Activated CD8-positive, alpha-beta T cell treated with anti-CD3 and anti-CD28 coated beads, Interleukin-2, amount 10 ng/mL, durations not matched to agents 7 days and 5 days (primary cell): ENCODE data around the gene DOCK1. TPM values are rescaled to one million over a fixed set of nuclear protein-coding genes. Genes with fewer than 3 reads are reported as not detected.

Experiments
- ATAC-seq: fragments of 150-1000 bp; cut with Tn5 transposase; one replicate; pipeline ENCODE4 v1.10.0; 2021; ENCODE audit warnings: moderate library complexity
- CTCF ChIA-PET: fragments of 350-600 bp; sonication (Branson Sonifier 250); formaldehyde crosslinking; loops from one replicate; lab custom pipeline; 2021; ENCODE audit warnings: antibody characterized with exemption; lab: Charles Lee
- POLR2A ChIA-PET: fragments of 350-600 bp; sonication (Branson Sonifier 250); formaldehyde crosslinking; loops from one replicate; lab custom pipeline; 2021; ENCODE audit warnings: antibody characterized with exemption; lab: Charles Lee
- DNase-seq: peaks from one replicate; pipeline ENCODE4 v3.0.0-alpha.2; 2020
- H3K27ac Mint-ChIP-seq: one replicate; pipeline ENCODE4 v1.8.0; 2021; ENCODE audit warnings: mild to moderate bottlenecking, mixed read lengths
- H3K27me3 Mint-ChIP-seq: one replicate; pipeline ENCODE4 v1.8.0; 2021; ENCODE audit warnings: low read depth, mixed read lengths
- H3K36me3 Mint-ChIP-seq: one replicate; pipeline ENCODE4 v1.8.0; 2021; ENCODE audit warnings: low read depth, mixed read lengths
- H3K4me1 Mint-ChIP-seq: one replicate; pipeline ENCODE4 v1.8.0; 2021; ENCODE audit warnings: low read depth, mixed read lengths
- H3K4me3 Mint-ChIP-seq: one replicate; pipeline ENCODE4 v1.8.0; 2021; ENCODE audit warnings: mild to moderate bottlenecking, mixed read lengths
- H3K9me3 Mint-ChIP-seq: one replicate; pipeline ENCODE4 v1.8.0; 2022; ENCODE audit warnings: mixed read lengths; ENCODE audit not compliant: insufficient read depth
- total RNA-seq, 2 experiments: library from RNA; stranded (reverse); gene quantifications; one replicate each; pipeline ENCODE4 v1.2.3, GENCODE V29; 2021

The DOCK1 gene
- total RNA-seq, 2 experiments from 2014 or later: not detected

DNA sequence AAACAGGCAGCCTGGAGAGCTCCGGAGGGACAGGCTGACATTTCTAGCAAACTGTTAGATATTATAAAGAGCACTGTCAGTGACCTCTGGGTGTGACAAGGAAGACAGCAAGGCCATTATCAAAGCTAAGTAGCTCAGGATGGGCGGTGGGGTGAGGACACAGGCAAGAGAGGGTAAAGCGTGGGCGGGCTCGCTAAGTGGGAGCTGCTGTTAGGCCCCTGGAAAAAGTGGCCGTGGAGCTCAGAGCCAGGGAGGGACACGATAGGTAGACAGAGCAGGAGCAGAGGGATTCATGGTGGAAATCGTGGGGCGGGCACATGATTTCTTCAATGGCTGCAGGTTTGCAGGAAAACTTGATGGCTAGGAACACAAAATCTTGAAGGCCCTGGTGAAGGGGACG, 592.5 kb downstream of the DOCK1 start:
- POLR2A ChIA-PET: no interaction called here
- Mint-ChIP-seq H3K4me1 (no peaks in the 10 kb centered on the region), H3K4me3 (no peak overlapping the region), H3K9me3 (no peaks in the 10 kb centered on the region), H3K36me3 (no peaks in the 10 kb centered on the region), H3K27ac (no peak overlapping the region), H3K27me3 (no peaks in the 10 kb centered on the region)
- DNase-seq: no peak
- CTCF ChIA-PET: no interaction called here
- no peak for ATAC-seq

DNA sequence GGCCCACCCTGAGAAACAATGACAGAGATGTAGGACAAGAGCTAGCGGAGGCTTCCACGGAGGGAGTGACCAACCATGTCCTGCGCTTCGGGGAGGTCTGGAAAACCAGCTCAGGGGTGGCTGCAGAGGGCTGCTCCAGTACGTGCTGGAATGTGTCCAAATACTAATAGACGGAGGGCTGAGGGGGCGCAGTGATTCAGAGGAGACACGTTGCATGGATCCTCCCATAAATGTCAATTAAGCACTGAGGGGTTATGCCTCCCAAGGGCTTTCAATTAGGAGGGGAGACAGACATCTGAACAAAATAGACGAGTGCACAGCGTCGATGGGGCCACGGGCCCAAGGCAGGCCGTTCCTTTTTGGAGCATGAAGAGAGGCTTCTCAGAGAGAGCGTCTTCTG, 592.9 kb downstream of the DOCK1 start:
- Mint-ChIP-seq H3K4me3 (no peak overlapping the region), H3K4me1 (no peaks in the 10 kb centered on the region)

DNA sequence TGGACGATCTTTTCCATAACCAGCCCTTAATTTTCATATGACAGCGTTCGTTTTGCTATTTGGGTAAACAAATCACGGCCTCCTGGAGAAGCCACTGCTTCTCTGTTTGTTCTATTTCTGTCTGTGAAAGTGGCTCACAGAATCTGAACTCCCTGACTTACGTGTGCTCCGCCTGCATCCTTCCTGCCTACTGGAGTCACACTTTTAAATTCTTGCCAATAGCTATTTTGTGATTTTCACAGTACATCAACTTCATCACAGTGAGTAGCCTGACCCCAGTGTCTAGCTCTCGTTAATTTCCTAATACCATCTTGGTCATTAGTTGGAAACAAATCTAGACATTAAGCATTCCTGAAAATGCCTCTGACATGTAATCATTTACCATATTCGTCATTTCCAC, 594.9 kb downstream of the DOCK1 start:
- Mint-ChIP-seq H3K27ac (no peak overlapping the region), H3K4me1 (no peaks in the 10 kb centered on the region), H3K36me3 (no peaks in the 10 kb centered on the region), H3K27me3 (no peaks in the 10 kb centered on the region), H3K9me3 (no peaks in the 10 kb centered on the region), H3K4me3 (no peak overlapping the region)
- ChIA-PET CTCF (no interaction called here), POLR2A (no interaction called here)
- DNase-seq (no peak), ATAC-seq (no peak)

More for the DNA sequence above, 592.9 kb downstream of the DOCK1 start:
- DNase-seq (no peak), ATAC-seq (no peak)
- H3K9me3 Mint-ChIP-seq: no peaks in the 10 kb centered on the region
- POLR2A ChIA-PET: no interaction called here
- CTCF ChIA-PET: no interaction called here
- no peak overlapping the region for H3K27ac Mint-ChIP-seq
- no peaks in the 10 kb centered on the region for H3K36me3 Mint-ChIP-seq
- H3K27me3 Mint-ChIP-seq: no peaks in the 10 kb centered on the region

Other genes with a start within 250 kb of the DOCK1 start
- gene C10orf90, start 234.7 kb upstream of the DOCK1 start, total RNA-seq: not detected